GM19025 (cell line): ENCODE data around the gene RPS3A.
"Not testable (repeated sequence)": the region's sequence is repeated elsewhere in the genome, so short reads cannot be mapped to it uniquely, and the experiment has no call there.

ENCODE experiments used
- ATAC-seq: cut with Tn5 transposase; IDR thresholded peaks from one replicate; pipeline ENCODE4 v1.9.1; 2021; ENCODE audit warnings: mild to moderate bottlenecking, low read depth, moderate library complexity; ENCODE audit not compliant: unreplicated experiment

Gene RPS3A

GRCh38 chr4:151114338-151114737 lies 14.9 kb downstream of the RPS3A start:
- ATAC-seq, result no peak

- no peak for ATAC-seq
These were observed 15.6 kb downstream of the RPS3A start for GRCh38 chr4:151114986-151115385.

GRCh38 chr4:151117371-151117962 lies 18.0 kb downstream of the RPS3A start:
- ATAC-seq, result peak; percentile 90

GRCh38 chr4:151129796-151130195 lies 30.4 kb downstream of the RPS3A start:
- ATAC-seq, result no peak

- ATAC-seq, result no peak
These were observed 33.9 kb downstream of the RPS3A start for GRCh38 chr4:151133311-151133710.

GRCh38 chr4:151136048-151136447 lies 36.6 kb downstream of the RPS3A start:
- not testable (repeated sequence) for ATAC-seq

- ATAC-seq, result no peak
These were observed 40.4 kb downstream of the RPS3A start for GRCh38 chr4:151139814-151140213.

- no peak for ATAC-seq
These were observed 43.3 kb downstream of the RPS3A start for GRCh38 chr4:151142758-151143157.

- no peak for ATAC-seq
These were observed 43.7 kb downstream of the RPS3A start for GRCh38 chr4:151143162-151143561.

- no peak for ATAC-seq
These were observed 44.4 kb downstream of the RPS3A start for GRCh38 chr4:151143811-151144210.

- no peak for ATAC-seq
These were observed 45.1 kb downstream of the RPS3A start for GRCh38 chr4:151144329-151145072.

- ATAC-seq, result no peak
These were observed 47.6 kb downstream of the RPS3A start for GRCh38 chr4:151147000-151147399.

- ATAC-seq, result no peak
These were observed 48.8 kb downstream of the RPS3A start for GRCh38 chr4:151148261-151148660.

- ATAC-seq, result no peak
These were observed 51.6 kb downstream of the RPS3A start for GRCh38 chr4:151150821-151151580.

GRCh38 chr4:151152028-151152427 lies 52.6 kb downstream of the RPS3A start:
- ATAC-seq, result no peak

GRCh38 chr4:151153585-151153984 lies 54.2 kb downstream of the RPS3A start:
- no peak for ATAC-seq
